H1 (cell line): ENCODE results near the gene JMJD1C. TPM values are rescaled to one million over a fixed set of nuclear protein-coding genes. Genes with fewer than 3 reads are reported as not detected.

ENCODE experiments used
- CTCF ChIA-PET: fragments of 300-600 bp; sonication (Branson Sonifier 250); formaldehyde crosslinking; loops from one replicate; lab custom pipeline; 2021; ENCODE audit not compliant: partially characterized antibody; lab: Charles Lee
- POLR2A ChIA-PET: fragments of 300-600 bp; sonication (Branson Sonifier 250); formaldehyde crosslinking; loops from one replicate; lab custom pipeline; 2021; ENCODE audit warnings: inconsistent platforms; ENCODE audit not compliant: partially characterized antibody; lab: Charles Lee
- DNase-seq, 2 experiments: peaks; one replicate each; pipeline versions ENCODE4 v3.0.0 to v3.0.0-alpha.2; 2010 to 2022; ENCODE audit warnings: low spot score in 2 of 2, low read depth in 1 of 2, mixed read lengths in 1 of 2
- FAIRE-seq: peaks from 2 replicates; lab custom pipeline; 2011; peaks lifted over from hg19 to GRCh38; lab: Jason Lieb, UNC
- H2AFZ ChIP-seq: 2 replicates; pipeline ENCODE4 v1.8.1; 2012; ENCODE audit warnings: low read length, inconsistent platforms
- H2AK5ac ChIP-seq: 2 replicates; pipeline ENCODE4 v1.6.1; 2013; ENCODE audit warnings: low read depth, low read length
- H2BK120ac ChIP-seq: replicated peaks from 2 replicates; pipeline ENCODE3; 2013; ENCODE audit warnings: low read depth, low read length, inconsistent platforms
- H2BK12ac ChIP-seq: 2 replicates; pipeline ENCODE4 v1.6.1; 2013; ENCODE audit warnings: low read depth, low read length
- H2BK15ac ChIP-seq: 2 replicates; pipeline ENCODE4 v1.6.1; 2013; ENCODE audit warnings: low read length
- H2BK20ac ChIP-seq: 2 replicates; pipeline ENCODE4 v1.6.1; 2013; ENCODE audit warnings: low read length
- H2BK5ac ChIP-seq: 2 replicates; pipeline ENCODE4 v1.6.1; 2013; ENCODE audit warnings: low read depth, low read length
- H3K14ac ChIP-seq: 2 replicates; pipeline ENCODE4 v1.6.1; 2013; ENCODE audit warnings: inconsistent platforms; ENCODE audit not compliant: insufficient read length
- H3K18ac ChIP-seq: 2 replicates; pipeline ENCODE4 v1.6.1; 2013; ENCODE audit warnings: low read length; ENCODE audit errors: extremely low read depth
- H3K23ac ChIP-seq: 2 replicates; pipeline ENCODE4 v1.6.1; 2013; ENCODE audit warnings: inconsistent platforms; ENCODE audit not compliant: insufficient read length
- H3K23me2 ChIP-seq: 2 replicates; pipeline ENCODE4 v1.6.1; 2013; ENCODE audit warnings: low read depth, low read length
- H3K27ac ChIP-seq: 2 replicates; pipeline ENCODE4 v1.6.1; 2011; ENCODE audit warnings: low read depth, low read length, inconsistent platforms
- H3K27me3 ChIP-seq, 4 experiments: replicated peaks in 1 of 4; 1 replicate in 1 of 4; 2 replicates in 3 of 4; pipeline versions ENCODE4 v1.6.1 to v1.8.1; 2011 to 2013; ENCODE audit warnings: low read length in 3 of 4, mild to moderate bottlenecking in 3 of 4, inconsistent platforms in 2 of 4, mixed read lengths in 2 of 4, moderate library complexity in 1 of 4; ENCODE audit not compliant: control insufficient read depth in 3 of 4, insufficient read depth in 3 of 4; ENCODE audit errors: extremely low read depth in 1 of 4
- H3K36me3 ChIP-seq, 4 experiments: 2 replicates each; pipeline versions ENCODE4 v1.6.1 to v1.8.1; 2011 to 2013; ENCODE audit warnings: mild to moderate bottlenecking in 4 of 4, low read length in 3 of 4, moderate library complexity in 2 of 4, control low read depth in 1 of 4, inconsistent platforms in 1 of 4; ENCODE audit not compliant: insufficient read depth in 4 of 4, control insufficient read depth in 2 of 4
- H3K4ac ChIP-seq: replicated peaks from 2 replicates; pipeline ENCODE3; 2013; ENCODE audit warnings: low read length, low read depth, mixed read lengths, inconsistent platforms; ENCODE audit not compliant: insufficient read length
- H3K4me1 ChIP-seq, 4 experiments: replicated peaks in 1 of 4; 1 replicate in 1 of 4; 2 replicates in 3 of 4; pipeline versions ENCODE4 v1.6.1 to v1.8.1; 2011 to 2013; ENCODE audit warnings: low read length in 3 of 4, inconsistent platforms in 2 of 4, mixed read lengths in 1 of 4; ENCODE audit not compliant: insufficient read depth in 4 of 4, control insufficient read depth in 3 of 4
- H3K4me2 ChIP-seq, 2 experiments: 2 replicates each; pipeline versions ENCODE4 v1.6.1 to v1.8.1; 2011 to 2013; ENCODE audit warnings: low read depth in 2 of 2, low read length in 2 of 2, control low read depth in 1 of 2, inconsistent platforms in 1 of 2, mild to moderate bottlenecking in 1 of 2; ENCODE audit not compliant: insufficient read depth in 1 of 2
- H3K4me3 ChIP-seq, 4 experiments: fragments of 200-600, 300-600 bp in 1 of 4; sonication (generic), shearing (Covaris generic), sonication (Bioruptor Twin) in 1 of 4; 2 replicates each; pipeline versions ENCODE4 v1.5.1 to v1.8.1; 2011 to 2016; ENCODE audit warnings: low read length in 4 of 4, low read depth in 3 of 4, control low read depth in 2 of 4, inconsistent platforms in 2 of 4, mild to moderate bottlenecking in 2 of 4, mixed read lengths in 1 of 4, moderate library complexity in 1 of 4; ENCODE audit not compliant: insufficient read depth in 2 of 4; ENCODE audit errors: extremely low read depth in 1 of 4
- H3K56ac ChIP-seq: replicated peaks from 2 replicates; pipeline ENCODE3; 2013; ENCODE audit warnings: low read depth, mild to moderate bottlenecking, mixed read lengths, low read length, inconsistent platforms; ENCODE audit not compliant: insufficient read length
- H3K79me1 ChIP-seq: 2 replicates; pipeline ENCODE4 v1.6.1; 2013; ENCODE audit warnings: low read depth, low read length, control low read depth
- H3K79me2 ChIP-seq, 2 experiments: 2 replicates each; pipeline versions ENCODE4 v1.6.1 to v1.8.1; 2012 to 2013; ENCODE audit warnings: low read length in 2 of 2, mild to moderate bottlenecking in 2 of 2, inconsistent platforms in 1 of 2; ENCODE audit not compliant: insufficient read depth in 2 of 2, control insufficient read depth in 1 of 2
- H3K9ac ChIP-seq, 4 experiments: replicated peaks in 1 of 4; 1 replicate in 1 of 4; 2 replicates in 3 of 4; pipeline versions ENCODE4 v1.6.1 to v1.8.1; 2011 to 2013; ENCODE audit warnings: low read depth in 3 of 4, low read length in 3 of 4, control low read depth in 2 of 4, mild to moderate bottlenecking in 2 of 4, moderate library complexity in 2 of 4, inconsistent platforms in 1 of 4; ENCODE audit errors: extremely low read depth in 1 of 4
- H3K9me3 ChIP-seq, 2 experiments: 2 replicates each; pipeline versions ENCODE4 v1.6.1 to v1.8.1; 2012 to 2013; ENCODE audit warnings: mild to moderate bottlenecking in 2 of 2, moderate library complexity in 2 of 2, control low read depth in 1 of 2, inconsistent platforms in 1 of 2, low read depth in 1 of 2, low read length in 1 of 2, mixed read lengths in 1 of 2; ENCODE audit not compliant: insufficient read depth in 2 of 2
- H4K20me1 ChIP-seq, 2 experiments: replicated peaks in 1 of 2; 2 replicates each; pipeline versions ENCODE3 to v1.8.1; 2011 to 2013; ENCODE audit warnings: inconsistent platforms in 2 of 2, low read length in 2 of 2, mild to moderate bottlenecking in 1 of 2; ENCODE audit not compliant: insufficient read depth in 2 of 2, control insufficient read depth in 1 of 2
- H4K5ac ChIP-seq: 2 replicates; pipeline ENCODE4 v1.6.1; 2013; ENCODE audit warnings: low read length, low read depth, mixed read lengths, inconsistent platforms; ENCODE audit not compliant: insufficient read length
- H4K8ac ChIP-seq: 2 replicates; pipeline ENCODE4 v1.8.0; 2013; ENCODE audit warnings: mild to moderate bottlenecking, moderate library complexity, low read length, inconsistent platforms; ENCODE audit not compliant: insufficient read depth; ENCODE audit errors: extremely low read depth
- H4K91ac ChIP-seq: replicated peaks from 2 replicates; pipeline ENCODE3; 2013; ENCODE audit warnings: low read length, mixed read lengths, inconsistent platforms; ENCODE audit not compliant: insufficient read length
- CBX5 ChIP-seq: fragments of 300-800, 300-1000 bp; sonication (generic); IDR thresholded peaks from 2 replicates; pipeline ENCODE4 v1.7.1; 2016; ENCODE audit warnings: antibody characterized with exemption, low read length, low read depth
- CBX8 ChIP-seq: fragments of 300-800, 300-1000 bp; sonication (generic); IDR thresholded peaks from 2 replicates; pipeline ENCODE4 v1.7.1; 2016; ENCODE audit warnings: low read depth, low read length, borderline replicate concordance
- CEBPB ChIP-seq: IDR thresholded peaks from 2 replicates; pipeline ENCODE4 v1.6.1; 2012; ENCODE audit warnings: low read depth, low read length
- EGR1 ChIP-seq: IDR thresholded peaks from 2 replicates; pipeline ENCODE4 v1.6.1; 2011; ENCODE audit warnings: low read depth, low read length, borderline replicate concordance
- FOSL1 ChIP-seq: IDR thresholded peaks from 2 replicates; pipeline ENCODE4 v1.6.1; 2011; ENCODE audit warnings: mild to moderate bottlenecking, low read depth, low read length, moderate library complexity; ENCODE audit not compliant: insufficient read depth
- JUN ChIP-seq: IDR thresholded peaks from 2 replicates; pipeline ENCODE4 v1.6.1; 2011; ENCODE audit warnings: low read depth, mild to moderate bottlenecking, improper control_type of control experiment, low read length
- RXRA ChIP-seq: IDR thresholded peaks from 2 replicates; pipeline ENCODE4 v1.6.1; 2011; ENCODE audit warnings: low read depth, mild to moderate bottlenecking, low read length, moderate library complexity; ENCODE audit not compliant: insufficient read depth
- TAF1 ChIP-seq: IDR thresholded peaks from 2 replicates; pipeline ENCODE4 v1.6.1; 2011; ENCODE audit warnings: mild to moderate bottlenecking, low read depth, low read length
- TCF12 ChIP-seq: IDR thresholded peaks from 2 replicates; pipeline ENCODE4 v1.6.1; 2011; ENCODE audit warnings: low read depth, mild to moderate bottlenecking, low read length
- TEAD4 ChIP-seq: IDR thresholded peaks from 2 replicates; pipeline ENCODE4 v1.6.1; 2012; ENCODE audit warnings: low read depth, low read length, inconsistent platforms, mixed read lengths
- WGBS, 2 experiments: shearing (Covaris generic) in 1 of 2; methylation state at CpG; one replicate each; pipeline versions ENCODE4 v1.1.6 to v1.1.7; 2013 to 2015; ENCODE audit warnings: low lambda C conversion rate in 2 of 2, mixed read lengths in 2 of 2, inconsistent platforms in 1 of 2, low coverage in 1 of 2, missing lambda C conversion rate in 1 of 2; ENCODE audit not compliant: insufficient replicate concordance in 2 of 2, insufficient coverage in 1 of 2, insufficient read length in 1 of 2; ENCODE audit errors: extremely low coverage in 1 of 2, missing lambda C conversion rate in 1 of 2; 5-methylcytosine and 5-hydroxymethylcytosine counted together
- polyA plus RNA-seq, 7 experiments: library from polyadenylated mRNA; depleted of rRNA in 3 of 7; stranded (reverse) in 5 of 7; unstranded in 2 of 7; fragments of >200 nt in 5 of 7; fragments of 200-250 nt in 2 of 7; gene quantifications; 1 replicate in 5 of 7; 2 replicates in 1 of 7; 4 replicates in 1 of 7; pipeline versions ENCODE4 v1.2.1 to v1.2.3, GENCODE V29; 2011 to 2013; ENCODE audit warnings: missing spikeins in 2 of 7, mixed read lengths in 2 of 7
- total RNA-seq: library from RNA; stranded (reverse); fragmentation: NEBNext Ultra II Directional; extraction: Animal tissue kit (Norgen Biotek cat#: 25700); gene quantifications from 2 replicates; pipeline ENCODE4 v1.2.1, GENCODE V29; 2021
- TF ChIP-seq, protein P1 (sequence below), 3 experiments: IDR thresholded peaks; 1 replicate in 2 of 3; 2 replicates in 1 of 3; pipeline versions ENCODE4 v1.5.1 to v1.6.1; 2011; ENCODE audit warnings: low read length in 3 of 3, mild to moderate bottlenecking in 3 of 3, inconsistent platforms in 2 of 3, low read depth in 1 of 3, moderate library complexity in 1 of 3; ENCODE audit not compliant: insufficient read depth in 1 of 3; ENCODE audit errors: control extremely low read depth in 1 of 3
- TF ChIP-seq, protein P2 (sequence below): IDR thresholded peaks from 2 replicates; pipeline ENCODE4 v1.6.1; 2012; ENCODE audit warnings: inconsistent platforms

The JMJD1C gene
- total and polyA plus RNA-seq, 2 of the 8 experiments (the other 6 are each of a cell fraction or from before 2014, with no cell fraction given) = 54.5 to 210 TPM

DNA sequence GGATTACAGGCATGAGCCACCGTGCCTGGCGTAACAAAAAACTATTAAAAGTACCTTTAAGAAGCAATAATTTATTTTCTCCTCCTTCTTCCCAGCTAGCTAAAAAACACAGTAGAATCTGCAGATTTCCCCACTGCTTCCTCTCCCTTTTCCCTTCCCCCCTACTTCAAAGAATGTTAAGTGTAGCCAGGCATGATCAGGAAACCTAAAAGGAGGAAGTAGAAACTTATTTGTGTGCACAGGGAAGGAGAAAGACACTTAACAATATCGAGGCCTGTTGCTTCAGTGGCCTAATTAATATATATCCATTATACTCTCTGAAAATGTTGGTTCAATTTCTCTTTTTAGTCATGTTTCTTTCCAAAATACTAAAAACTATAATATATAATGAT lies 204.9 kb downstream of the JMJD1C start:
- no peak overlapping the region for H2BK5ac ChIP-seq
- H3K79me2 ChIP-seq = peaks cover 42 to 100% of the 10 kb centered on the region in 2 experiments
- no peak overlapping the region for H2AK5ac ChIP-seq
- no peaks in the 10 kb centered on the region for H3K23me2 ChIP-seq
- FAIRE-seq (no peak), DNase-seq (no peak)
- H2BK120ac ChIP-seq = no peak overlapping the region
- no peak overlapping the region for H3K56ac ChIP-seq
- H3K18ac ChIP-seq = no peak overlapping the region
- peaks cover 8 to 31% of the 10 kb centered on the region in 2 experiments for H4K20me1 ChIP-seq
- no peaks in the 10 kb centered on the region for H3K79me1 ChIP-seq
- no peak overlapping the region for H2BK12ac ChIP-seq
- H3K9ac ChIP-seq = no peak overlapping the region
- H3K14ac ChIP-seq = no peak overlapping the region
- no peaks in the 10 kb centered on the region for H3K27me3 ChIP-seq
- no peak overlapping the region for H3K4ac ChIP-seq
- WGBS, 2 experiments = 82% methylated on average over 3 of the region's 3 CpGs; no CpG with 5 or more reads in 1 of the 2 experiments
- H3K23ac ChIP-seq = no peak overlapping the region
- H4K8ac ChIP-seq = no peak overlapping the region
- no peak overlapping the region for H3K4me2 ChIP-seq
- H4K5ac ChIP-seq = no peak overlapping the region
- POLR2A ChIA-PET = interaction anchor here (1.6 to 3.8 kb wide), 2 partner anchors 16 to 197 kb away, joined by 4 to 10 read pairs; no protein-coding TSS in a partner anchor
- H3K9me3 ChIP-seq = no peaks in the 10 kb centered on the region
- CTCF ChIA-PET = interaction anchor here (0.7 kb wide), 1 partner anchor 459 kb away, joined by 3 read pairs; no protein-coding TSS in a partner anchor
- H3K4me3 ChIP-seq = no peak overlapping the region
- peaks cover 0 to 6% (median 0%) of the 10 kb centered on the region in 4 experiments; a peak in 1 of 7 replicates for H3K4me1 ChIP-seq
- H2BK15ac ChIP-seq = no peak overlapping the region
- H4K91ac ChIP-seq = no peak overlapping the region
- H3K27ac ChIP-seq = no peak overlapping the region
- H2AFZ ChIP-seq = no peak overlapping the region
- no peak overlapping the region for H2BK20ac ChIP-seq
- peaks cover 0 to 62% (median 11%) of the 10 kb centered on the region in 4 experiments; a peak in 6 of 8 replicates for H3K36me3 ChIP-seq
- no peak for TF ChIP-seq RXRA
- TF ChIP-seq TCF12 = no peak
- TF ChIP-seq CBX5 = no peak
- no peak for TF ChIP-seq JUN
- TF ChIP-seq, protein P1, sequence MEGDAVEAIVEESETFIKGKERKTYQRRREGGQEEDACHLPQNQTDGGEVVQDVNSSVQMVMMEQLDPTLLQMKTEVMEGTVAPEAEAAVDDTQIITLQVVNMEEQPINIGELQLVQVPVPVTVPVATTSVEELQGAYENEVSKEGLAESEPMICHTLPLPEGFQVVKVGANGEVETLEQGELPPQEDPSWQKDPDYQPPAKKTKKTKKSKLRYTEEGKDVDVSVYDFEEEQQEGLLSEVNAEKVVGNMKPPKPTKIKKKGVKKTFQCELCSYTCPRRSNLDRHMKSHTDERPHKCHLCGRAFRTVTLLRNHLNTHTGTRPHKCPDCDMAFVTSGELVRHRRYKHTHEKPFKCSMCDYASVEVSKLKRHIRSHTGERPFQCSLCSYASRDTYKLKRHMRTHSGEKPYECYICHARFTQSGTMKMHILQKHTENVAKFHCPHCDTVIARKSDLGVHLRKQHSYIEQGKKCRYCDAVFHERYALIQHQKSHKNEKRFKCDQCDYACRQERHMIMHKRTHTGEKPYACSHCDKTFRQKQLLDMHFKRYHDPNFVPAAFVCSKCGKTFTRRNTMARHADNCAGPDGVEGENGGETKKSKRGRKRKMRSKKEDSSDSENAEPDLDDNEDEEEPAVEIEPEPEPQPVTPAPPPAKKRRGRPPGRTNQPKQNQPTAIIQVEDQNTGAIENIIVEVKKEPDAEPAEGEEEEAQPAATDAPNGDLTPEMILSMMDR (IDR thresholded peaks at IDR 0.05; ENCODE audit: control extremely low read depth in 1 of 3, insufficient read depth in 1 of 3, low read depth in 1 of 3, low read length in 3 of 3) = no peak
- no peak for TF ChIP-seq TAF1
- no peak for TF ChIP-seq CBX8
- TF ChIP-seq TEAD4 = no peak
- no peak for TF ChIP-seq FOSL1
- TF ChIP-seq CEBPB = no peak
- TF ChIP-seq, protein P2, sequence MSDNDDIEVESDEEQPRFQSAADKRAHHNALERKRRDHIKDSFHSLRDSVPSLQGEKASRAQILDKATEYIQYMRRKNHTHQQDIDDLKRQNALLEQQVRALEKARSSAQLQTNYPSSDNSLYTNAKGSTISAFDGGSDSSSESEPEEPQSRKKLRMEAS = no peak
- TF ChIP-seq EGR1 = no peak
